Measurements from ENCODE around the gene KRT80. TPM values are rescaled to one million over a fixed set of nuclear protein-coding genes. Genes with fewer than 3 reads are reported as not detected.

KRT80 gene
- total RNA-seq, 1 donor from 2014 or later: 10.7 TPM

DNA sequence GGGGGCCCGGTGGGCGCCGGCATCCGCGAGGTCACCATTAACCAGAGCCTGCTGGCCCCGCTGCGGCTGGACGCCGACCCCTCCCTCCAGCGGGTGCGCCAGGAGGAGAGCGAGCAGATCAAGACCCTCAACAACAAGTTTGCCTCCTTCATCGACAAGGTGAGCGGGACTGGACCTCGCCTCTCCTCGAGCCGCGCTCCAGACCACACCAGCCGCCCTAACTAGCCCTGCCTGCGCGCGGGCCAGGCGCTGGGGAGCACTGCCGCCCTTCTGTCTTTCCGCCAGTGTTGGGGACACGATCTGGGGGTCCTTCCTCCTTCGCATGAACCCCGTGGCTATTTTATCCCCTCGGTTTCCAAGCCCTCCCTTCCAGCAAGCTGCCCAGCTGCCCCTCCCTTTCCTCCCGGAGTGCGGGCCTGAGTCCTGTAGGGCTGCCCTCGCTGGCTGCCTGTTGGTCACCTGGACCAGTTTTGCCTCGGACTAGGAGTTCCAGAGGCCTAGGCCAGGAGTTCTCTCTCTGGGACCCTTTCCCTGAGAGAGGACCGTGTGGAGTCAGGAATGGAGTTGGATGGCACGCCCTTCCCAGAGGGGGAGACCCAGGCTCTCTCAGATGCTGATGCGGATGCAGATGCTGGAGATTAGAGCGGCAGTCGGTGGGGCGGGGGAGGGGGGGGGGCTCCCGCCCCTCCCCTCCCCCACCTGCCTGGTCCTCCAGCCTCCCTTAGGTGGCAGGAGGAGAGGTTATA, 41.8 kb upstream of the KRT80 start:
- peaks cover 75% of the 10 kb centered on the region for H3K4me1 Mint-ChIP-seq (ENCODE audit: low read depth)
- TF ChIP-seq, protein P1, sequence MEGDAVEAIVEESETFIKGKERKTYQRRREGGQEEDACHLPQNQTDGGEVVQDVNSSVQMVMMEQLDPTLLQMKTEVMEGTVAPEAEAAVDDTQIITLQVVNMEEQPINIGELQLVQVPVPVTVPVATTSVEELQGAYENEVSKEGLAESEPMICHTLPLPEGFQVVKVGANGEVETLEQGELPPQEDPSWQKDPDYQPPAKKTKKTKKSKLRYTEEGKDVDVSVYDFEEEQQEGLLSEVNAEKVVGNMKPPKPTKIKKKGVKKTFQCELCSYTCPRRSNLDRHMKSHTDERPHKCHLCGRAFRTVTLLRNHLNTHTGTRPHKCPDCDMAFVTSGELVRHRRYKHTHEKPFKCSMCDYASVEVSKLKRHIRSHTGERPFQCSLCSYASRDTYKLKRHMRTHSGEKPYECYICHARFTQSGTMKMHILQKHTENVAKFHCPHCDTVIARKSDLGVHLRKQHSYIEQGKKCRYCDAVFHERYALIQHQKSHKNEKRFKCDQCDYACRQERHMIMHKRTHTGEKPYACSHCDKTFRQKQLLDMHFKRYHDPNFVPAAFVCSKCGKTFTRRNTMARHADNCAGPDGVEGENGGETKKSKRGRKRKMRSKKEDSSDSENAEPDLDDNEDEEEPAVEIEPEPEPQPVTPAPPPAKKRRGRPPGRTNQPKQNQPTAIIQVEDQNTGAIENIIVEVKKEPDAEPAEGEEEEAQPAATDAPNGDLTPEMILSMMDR (IDR thresholded peaks at IDR 0.05): no peak
- H3K4me3 Mint-ChIP-seq (ENCODE audit: unreplicated experiment): peak overlapping the region; percentile 76
- H3K9me3 Mint-ChIP-seq (ENCODE audit: low read depth): no peaks in the 10 kb centered on the region
- peak overlapping the region; percentile 71 for H3K27ac Mint-ChIP-seq (ENCODE audit: unreplicated experiment)
- H3K36me3 Mint-ChIP-seq (ENCODE audit: low read depth): no peaks in the 10 kb centered on the region
- peak; percentile 82 for DNase-seq (ENCODE audit: low spot score)
- no peaks in the 10 kb centered on the region for H3K27me3 Mint-ChIP-seq (ENCODE audit: low read depth)

DNA sequence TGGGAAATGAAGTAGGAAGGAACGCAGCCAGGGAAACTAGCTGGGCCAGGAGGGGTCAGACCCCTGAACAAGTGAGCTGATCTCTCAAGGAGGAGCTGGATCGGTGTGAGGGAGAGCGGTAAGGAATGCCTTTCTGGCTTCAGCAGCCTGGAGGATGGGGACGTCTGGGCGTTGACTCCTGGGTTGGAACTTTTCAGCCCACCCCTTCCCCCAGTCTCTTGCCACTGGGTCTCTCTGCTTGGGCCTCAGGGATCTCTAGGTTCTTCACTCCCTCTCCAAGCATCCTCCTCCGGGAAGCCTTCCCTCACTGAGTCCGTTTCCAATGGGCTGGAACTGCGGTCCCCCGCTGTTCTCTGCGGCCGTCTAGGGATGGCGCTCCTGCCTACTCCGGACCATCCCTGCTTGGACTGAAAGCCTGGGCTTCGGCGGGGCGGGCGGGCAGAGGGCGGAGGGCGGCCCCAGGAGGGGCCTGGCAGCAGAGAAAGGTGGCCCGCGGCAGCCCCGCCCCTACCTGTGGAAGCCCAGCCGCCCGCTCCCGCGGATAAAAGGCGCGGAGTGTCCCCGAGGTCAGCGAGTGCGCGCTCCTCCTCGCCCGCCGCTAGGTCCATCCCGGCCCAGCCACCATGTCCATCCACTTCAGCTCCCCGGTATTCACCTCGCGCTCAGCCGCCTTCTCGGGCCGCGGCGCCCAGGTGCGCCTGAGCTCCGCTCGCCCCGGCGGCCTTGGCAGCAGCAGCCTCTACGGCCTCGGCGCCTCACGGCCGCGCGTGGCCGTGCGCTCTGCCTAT, 41.1 kb upstream of the KRT80 start, which contains the start of gene KRT7:
TSS of gene KRT7 (plus strand) at position 570 of the 788 bp plus-strand sequence. CDS start at position 624, 54 bp downstream.
- TF ChIP-seq, protein P1 (IDR thresholded peaks at IDR 0.05): peak; percentile 55
- DNase-seq (ENCODE audit: low spot score): peak; percentile 89
- peak within 1 kb of the TSS; percentile 76 for H3K4me3 Mint-ChIP-seq (ENCODE audit: unreplicated experiment)
- H3K36me3 Mint-ChIP-seq (ENCODE audit: low read depth): no peaks in the 10 kb centered on the region
- H3K9me3 Mint-ChIP-seq (ENCODE audit: low read depth): no peaks in the 10 kb centered on the region
- H3K27ac Mint-ChIP-seq (ENCODE audit: unreplicated experiment): peak within 1 kb of the TSS; percentile 71
- H3K4me1 Mint-ChIP-seq (ENCODE audit: low read depth): peaks cover 76% of the 10 kb centered on the region
- no peaks in the 10 kb centered on the region for H3K27me3 Mint-ChIP-seq (ENCODE audit: low read depth)

DNA sequence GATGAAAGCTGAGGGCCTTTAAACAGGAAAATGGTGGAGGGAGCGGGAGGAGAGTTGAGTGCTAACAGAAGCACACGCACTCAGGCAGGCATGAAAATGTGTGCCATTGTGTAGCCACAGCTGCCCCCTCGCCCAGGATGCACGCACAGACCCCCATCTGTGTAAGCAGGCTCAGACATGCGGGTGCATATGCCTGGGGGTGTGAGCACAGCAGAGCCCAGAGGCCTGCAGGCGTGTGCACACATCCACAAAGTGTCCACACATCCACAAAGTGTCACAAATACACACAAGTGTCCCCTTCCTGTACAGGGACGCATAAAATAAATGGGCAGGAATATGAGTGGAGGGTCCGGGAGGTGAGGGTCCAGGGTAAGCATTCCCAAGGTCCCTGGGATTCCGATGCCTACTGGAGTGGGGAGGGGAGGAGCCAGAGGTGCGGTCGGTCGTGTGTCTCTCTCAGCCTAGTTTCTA, 40.4 kb upstream of the KRT80 start:
- Mint-ChIP-seq H3K4me3 (ENCODE audit: unreplicated experiment) (peak overlapping the region; percentile 76), H3K27ac (ENCODE audit: unreplicated experiment) (peak overlapping the region; percentile 63), H3K9me3 (ENCODE audit: low read depth) (no peaks in the 10 kb centered on the region), H3K36me3 (ENCODE audit: low read depth) (no peaks in the 10 kb centered on the region), H3K4me1 (ENCODE audit: low read depth) (peaks cover 71% of the 10 kb centered on the region), H3K27me3 (ENCODE audit: low read depth) (no peaks in the 10 kb centered on the region)
- peak; percentile 61 for DNase-seq (ENCODE audit: low spot score)
- TF ChIP-seq, protein P1 (IDR thresholded peaks at IDR 0.05): no peak

DNA sequence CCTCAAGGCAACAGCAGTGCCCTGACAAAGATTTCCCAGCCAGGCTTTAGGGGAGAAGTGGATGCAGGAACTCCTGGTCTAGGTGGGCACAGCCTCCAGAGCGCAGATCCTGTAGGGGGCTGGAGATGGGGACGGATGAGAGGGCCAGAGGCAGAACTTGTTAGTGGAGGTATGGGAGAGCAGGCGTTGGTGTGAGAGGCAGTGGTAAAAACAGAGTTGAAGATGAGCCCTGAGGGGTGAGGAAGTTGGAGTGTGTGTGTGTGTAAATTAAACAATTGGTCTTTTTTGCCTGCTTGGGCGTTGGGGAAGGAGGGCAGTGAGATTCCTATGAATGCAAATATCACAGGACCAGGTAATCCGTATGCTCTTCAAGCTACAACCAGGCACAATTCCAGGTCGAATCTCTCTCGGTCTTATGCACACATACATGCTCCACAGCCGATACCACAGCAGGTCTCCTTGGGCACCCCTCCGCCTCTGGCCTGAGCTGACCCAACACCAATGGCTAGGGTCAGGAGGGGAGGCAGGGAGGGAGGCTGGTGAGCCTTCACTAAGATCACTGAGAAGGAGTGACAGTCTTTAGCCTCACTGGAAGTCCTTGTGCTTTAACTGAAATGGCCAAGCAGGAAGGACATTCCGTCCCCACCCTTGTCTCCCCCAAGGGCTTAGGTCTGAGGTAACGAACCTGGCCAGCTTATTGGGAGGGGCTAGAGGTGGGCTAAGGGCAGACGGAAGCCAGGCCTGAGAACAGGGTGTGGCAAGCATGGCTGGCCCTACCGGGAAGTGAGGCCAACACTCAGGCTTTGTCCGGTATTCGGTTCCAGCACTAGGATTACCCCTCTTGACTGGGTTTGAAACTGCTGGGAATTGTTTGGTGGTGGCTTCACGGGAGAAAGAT, 39.7 kb upstream of the KRT80 start:
- Mint-ChIP-seq H3K9me3 (ENCODE audit: low read depth) (peaks cover 5% of the 10 kb centered on the region), H3K27ac (ENCODE audit: unreplicated experiment) (peak overlapping the region; percentile 95), H3K36me3 (ENCODE audit: low read depth) (peaks cover 1% of the 10 kb centered on the region), H3K27me3 (ENCODE audit: low read depth) (no peaks in the 10 kb centered on the region), H3K4me1 (ENCODE audit: low read depth) (peaks cover 69% of the 10 kb centered on the region), H3K4me3 (ENCODE audit: unreplicated experiment) (no peak overlapping the region)
- DNase-seq (ENCODE audit: low spot score): peak; percentile 48
- TF ChIP-seq, protein P1 (IDR thresholded peaks at IDR 0.05): no peak
